GM19043 (cell line): ENCODE results near the gene GNB2.

Experiments
- ATAC-seq: cut with Tn5 transposase; IDR thresholded peaks from one replicate; pipeline ENCODE4 v1.9.1; 2021; ENCODE audit warnings: low read depth; ENCODE audit not compliant: unreplicated experiment

GNB2 gene

DNA sequence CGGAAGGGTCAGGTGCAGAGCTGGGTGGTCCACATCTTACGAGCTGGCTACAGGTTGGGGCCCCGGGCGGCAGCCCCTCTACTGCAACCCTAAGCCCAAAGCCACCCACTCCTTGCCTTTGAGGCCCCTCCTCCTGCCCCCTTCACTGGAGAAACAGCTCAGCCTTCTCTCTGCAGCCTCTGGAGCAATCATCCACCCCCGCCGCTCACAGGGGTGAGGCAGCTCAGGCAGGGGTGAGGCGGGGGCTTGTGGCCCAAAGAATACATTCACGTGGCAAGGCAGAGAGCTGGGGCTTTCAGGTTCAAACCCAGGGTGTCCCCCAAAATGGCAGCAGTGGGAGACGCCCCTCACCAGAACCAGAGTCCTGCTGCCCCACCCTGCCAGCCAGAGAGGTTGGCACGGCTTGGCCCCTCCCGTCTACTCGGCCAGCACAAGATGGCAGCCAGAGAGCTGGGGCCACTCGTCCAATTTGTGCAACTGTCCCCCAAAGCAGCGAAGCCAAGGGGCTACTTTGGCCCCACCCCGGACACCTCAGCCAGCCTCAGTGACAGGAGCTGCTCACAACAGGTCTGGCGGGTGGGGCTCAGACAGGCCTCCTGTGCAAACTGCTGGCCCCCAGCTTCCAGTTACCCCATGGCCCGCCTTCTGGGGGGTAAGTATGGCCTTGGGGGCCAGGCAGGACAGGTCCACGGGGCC, 7.2 kb downstream of the GNB2 start:
- ATAC-seq, result no peak

DNA sequence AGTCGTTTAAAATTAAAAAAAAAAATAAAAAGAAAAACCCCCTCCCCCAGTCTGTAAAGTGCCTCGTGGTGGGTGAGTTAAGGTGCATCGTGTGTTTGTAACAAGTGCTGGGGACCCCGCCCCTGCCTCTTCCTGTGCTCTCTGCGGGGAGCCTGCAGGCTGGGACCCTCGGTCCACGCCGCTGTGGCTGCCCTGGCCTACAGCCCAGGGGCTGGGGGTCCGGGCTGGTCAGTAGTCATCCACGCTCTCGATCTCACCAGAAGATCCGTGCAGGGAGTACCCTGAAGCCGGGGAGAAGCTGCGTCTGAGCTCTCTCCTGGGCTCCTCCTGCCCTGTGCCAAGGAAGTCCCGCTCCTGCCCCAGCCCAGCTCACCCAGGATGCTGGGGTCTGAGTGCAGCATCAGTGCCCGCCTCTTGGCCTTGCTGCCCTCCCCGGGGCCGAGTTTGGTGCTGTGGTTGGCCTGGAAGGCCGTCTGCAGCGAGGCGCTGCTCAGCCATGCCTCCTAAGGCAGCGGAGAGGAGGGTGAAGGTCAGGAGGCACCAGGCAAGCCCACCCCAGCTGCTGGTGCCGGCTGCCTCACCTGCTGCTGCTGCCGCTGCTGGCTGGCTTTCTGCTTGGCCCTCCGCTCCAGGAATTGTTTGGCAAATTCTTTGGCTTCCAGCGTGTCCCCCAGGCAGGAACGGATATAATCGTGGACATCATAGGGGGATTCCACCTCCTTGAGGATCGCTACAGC, 8.1 kb downstream of the GNB2 start:
- no peak for ATAC-seq

DNA sequence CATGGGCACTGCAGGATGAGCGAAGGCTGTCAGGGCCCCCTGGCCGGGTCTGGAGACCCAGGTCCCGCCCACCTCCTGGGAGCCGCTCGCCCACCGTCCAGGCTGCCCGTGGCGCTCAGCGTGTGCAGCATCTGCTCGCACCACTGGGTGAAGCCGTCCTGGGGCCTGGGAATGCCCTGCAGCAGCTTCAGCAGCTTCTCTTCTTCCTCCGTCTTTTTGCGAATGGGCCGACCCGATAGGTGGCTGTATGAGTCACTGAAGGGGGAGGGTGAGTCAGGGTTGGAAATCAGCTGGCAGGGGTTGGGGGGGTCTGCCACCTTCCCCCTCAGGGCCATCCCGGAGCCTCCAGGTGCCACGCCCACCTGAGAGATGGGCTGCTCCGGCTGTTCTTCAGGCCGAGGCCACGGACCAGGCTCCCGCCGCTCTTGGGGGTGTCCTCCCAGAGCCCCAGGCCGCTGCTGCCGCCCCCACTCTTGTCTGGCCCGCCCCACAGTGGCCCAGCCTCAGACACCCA, 8.7 kb downstream of the GNB2 start:
- no peak for ATAC-seq

DNA sequence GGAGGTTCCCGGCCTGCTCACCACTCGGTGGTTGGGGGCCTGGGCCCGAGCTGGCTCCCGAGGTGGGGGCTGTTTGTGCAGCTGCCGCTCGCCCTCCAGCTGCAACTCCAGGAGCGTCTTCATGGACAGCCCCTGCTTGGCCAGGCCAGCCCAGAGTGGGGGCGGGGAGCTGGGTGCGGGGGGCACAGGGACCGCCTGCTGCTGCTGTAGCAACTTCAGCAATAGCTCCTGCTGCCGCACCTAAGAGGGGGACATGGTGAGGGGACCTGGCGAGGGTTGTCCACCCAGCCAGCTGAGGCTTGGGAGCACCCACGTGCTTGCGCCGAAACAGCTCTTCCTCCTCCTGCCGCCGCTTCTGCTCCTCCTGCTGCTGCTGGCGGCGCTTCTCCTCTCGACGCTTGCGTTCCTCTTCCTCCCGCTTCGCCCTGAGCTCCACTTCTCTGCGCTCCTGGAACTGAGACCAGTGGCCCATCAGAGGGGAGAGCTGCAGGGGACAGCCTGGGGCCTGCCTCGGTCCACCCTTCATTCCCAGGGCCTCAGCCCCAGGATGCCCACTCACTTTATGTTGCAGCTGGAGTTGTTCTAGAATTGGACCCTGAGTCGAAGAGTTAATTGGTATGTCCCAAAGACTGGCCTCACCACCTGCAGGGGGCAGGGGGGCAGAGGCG, 9.6 kb downstream of the GNB2 start:
- ATAC-seq, result no peak

DNA sequence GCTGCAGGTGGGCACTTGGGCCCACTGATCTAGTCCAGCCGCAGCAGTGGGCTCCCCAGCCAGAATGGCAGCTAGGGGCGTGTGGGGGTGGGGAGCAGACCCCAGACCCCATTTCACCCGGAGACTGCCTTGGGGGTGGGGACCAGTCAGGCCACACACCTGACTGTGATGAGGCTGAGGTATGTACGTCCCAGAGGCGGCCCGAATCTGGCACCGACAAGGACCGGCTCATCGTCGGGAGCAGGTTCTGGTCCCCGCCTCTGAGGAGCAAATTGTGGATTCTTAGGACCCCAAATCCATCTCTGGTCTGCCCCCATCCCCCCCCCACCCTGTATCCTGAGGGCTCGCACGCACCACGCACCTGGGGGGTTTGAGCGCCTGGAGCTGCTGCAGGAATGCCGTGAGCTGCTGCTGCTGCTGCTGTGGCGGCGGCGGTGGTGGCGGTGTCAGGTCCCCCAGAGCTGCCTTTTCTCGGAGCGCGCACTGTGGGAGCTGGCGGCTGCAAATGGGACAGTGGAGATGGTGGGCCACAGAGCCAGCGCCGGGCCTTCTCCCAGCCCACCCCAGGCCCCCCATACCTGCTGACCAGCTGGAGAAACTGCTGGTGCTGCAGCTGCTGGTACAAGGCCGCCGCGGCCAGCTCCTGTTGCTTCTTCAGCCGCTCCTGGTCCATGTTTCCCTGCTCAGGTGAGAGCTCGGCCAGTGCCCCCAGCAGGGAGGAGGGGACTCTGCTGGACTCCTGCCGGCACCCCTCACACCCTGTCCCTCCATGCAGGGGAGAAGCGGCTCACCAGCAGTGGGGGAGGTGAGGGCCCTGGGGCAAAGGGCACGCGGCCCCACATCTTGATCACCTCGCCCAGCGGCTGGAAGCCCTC, 10.4 kb downstream of the GNB2 start:
- no peak for ATAC-seq

DNA sequence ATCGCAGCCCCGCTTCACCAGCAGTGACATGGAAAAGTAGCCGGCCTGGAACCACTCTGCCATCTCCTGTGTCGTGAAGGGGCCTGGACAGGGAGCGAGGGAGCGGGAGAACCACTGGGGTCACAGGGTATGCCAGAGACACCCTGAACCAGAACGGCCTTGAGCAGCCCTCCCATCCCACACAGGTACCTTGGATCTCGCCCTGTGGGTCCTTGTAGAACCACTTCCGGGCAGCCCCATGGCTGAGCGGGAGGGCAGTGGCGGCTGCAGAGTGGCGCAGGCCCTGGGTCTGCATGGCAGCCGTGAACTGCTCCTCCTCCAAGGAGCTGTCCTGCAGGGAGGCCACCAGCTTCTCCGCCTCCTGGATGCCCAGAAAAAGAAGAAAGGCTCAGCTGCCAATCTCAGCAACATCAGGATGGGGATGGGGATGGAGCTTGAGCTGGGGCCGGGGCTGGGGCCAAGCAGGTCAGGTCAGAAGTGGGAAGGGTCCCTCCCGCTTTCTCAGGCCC, 11.0 kb downstream of the GNB2 start:
- ATAC-seq, result no peak

DNA sequence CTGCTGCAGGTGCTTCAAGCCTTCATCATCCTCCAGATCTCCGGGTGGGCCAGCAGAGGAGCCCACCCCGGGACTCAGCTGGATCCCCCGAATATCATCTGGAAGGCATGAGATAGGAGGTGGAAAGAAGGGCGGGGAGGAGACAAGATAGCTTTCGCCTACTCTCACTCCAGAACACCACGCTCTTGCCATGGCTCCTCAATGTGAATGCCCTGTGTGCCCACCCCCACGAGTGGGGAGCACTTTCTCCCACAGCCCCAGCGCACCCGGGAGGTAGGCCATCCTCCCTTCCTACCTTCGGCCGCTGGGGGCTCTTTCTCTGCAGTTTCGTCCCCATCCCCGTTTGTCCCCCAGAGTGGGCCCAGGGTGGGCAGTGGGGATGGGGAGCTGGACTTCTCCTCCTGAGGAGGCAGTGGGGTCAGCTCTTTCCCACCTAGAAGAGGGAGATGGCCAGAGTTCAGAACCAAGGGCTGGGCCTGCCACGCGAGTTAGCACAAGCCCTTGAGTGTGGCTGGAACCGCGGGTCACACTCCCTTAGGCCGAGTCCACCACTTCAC, 11.6 kb downstream of the GNB2 start:
- ATAC-seq, result no peak

DNA sequence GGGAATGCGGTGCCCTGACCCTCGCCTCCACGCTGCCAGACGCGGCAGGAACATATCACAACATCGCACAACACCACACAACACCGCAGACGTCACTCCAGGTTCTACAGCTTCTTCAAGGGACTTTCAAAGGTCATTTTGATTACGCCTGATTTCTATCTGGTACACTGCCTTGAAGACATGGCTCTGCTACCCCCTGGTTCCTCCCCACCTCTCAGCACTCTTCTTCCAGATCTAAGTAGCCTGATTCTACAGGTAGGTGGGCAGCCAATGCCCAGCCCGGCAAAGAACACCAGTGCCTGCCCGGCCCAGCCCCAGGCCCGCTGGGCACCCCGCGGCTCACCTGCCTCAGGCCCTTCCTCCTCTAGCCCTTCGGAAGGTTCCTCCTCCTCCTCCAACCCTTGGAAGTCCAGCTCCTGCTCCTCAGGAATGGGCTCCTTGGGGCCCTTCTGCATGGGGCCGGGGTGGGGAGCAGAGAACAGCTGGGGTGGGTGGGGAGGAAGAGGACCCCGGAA, 12.1 kb downstream of the GNB2 start:
- no peak for ATAC-seq

DNA sequence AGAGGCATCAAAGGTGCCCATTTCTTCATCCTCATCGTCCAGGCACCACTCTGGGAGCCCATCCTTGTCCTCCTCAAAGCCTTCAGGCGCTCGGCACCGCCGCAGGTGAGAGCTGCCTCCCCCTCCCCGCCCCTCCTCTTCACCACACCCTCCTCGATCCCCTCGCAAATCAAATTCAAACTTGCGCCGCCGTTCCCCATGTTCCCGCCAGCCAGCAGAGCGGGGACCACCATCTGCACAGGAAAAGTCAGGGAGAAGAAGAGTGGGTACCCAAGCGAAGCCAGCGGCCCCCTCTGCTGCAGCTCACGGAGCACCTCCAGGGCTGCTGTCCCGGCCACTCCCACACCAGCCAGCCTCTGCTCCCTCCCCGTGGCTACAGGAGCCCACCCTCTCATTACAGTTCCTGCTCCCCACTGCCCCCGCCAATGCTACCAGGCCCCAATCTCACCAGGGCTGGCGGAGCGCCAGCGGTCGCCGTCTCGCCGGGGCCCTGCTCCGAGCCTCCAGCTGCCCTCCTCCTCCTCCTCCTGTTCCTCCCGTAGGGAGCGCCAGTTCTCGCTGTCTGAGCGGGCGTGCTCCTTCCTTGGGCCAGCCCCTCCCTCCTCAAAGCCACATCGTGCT, 12.8 kb downstream of the GNB2 start:
- ATAC-seq, result no peak

DNA sequence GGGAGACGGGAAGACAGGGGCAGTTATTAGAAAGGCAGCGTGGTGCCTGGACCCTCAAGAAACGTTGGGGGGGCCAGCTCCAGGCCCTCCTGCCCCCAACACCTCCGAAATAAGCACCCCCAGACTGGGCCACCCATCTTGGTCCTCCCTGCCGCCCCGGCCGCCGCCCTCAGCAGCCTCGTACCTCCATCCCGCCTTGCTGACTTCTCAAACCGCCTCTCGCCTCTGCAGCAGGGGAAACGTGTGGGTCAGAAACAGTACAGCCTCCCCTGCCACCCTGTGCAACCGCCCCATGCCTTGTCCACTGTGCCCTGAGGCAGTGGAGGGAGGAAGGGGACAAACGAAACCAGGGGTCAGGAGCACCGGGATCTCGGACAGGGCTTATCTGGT, 13.3 kb downstream of the GNB2 start:
- no peak for ATAC-seq

DNA sequence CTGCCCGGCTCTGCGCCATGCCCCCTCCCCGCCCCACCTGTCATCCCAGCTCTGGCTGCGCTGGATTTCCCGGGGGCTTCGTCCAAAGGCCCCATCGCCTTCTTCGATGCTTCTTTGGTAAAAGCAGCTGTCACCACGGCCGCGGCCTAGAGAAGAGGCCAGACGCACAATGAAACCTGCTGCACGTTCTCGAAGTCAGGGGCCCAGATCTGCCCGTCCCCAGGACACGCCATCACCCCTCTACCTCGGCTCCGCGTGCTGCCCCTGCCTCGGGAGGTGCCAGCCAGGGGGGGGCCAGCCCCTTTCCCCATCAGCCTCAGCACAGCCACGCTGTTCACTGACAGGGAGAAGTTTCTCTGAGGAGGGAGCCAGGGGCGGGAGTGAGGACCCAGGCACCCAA, 13.7 kb downstream of the GNB2 start:
- no peak for ATAC-seq

DNA sequence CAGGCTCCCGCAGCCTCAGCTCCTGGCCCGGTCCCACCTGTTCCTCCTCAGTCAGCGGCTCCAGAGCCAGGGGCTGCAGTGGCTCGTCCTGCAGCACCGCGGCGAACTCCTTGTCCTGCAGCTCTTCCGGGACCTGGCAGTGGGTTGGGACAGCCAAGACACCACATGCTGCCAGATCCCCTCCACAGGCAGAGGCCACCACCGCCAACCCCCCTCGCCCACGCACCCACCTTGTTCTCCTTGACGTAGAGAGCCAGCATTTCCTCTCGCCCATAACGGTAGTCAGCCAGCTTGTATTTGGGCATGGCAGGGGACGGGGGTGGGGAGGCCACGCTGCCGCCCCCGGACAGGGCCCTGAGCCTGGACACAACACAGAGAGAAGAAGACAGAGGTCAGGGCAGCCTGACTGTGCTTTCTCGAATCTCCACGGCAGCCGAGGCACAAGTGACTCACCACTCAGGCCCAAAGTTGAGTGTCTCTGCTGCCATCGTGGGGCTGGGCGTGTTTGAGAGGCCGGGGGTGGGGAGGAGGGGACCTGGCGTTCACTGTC, 14.3 kb downstream of the GNB2 start:
- ATAC-seq, result no peak

DNA sequence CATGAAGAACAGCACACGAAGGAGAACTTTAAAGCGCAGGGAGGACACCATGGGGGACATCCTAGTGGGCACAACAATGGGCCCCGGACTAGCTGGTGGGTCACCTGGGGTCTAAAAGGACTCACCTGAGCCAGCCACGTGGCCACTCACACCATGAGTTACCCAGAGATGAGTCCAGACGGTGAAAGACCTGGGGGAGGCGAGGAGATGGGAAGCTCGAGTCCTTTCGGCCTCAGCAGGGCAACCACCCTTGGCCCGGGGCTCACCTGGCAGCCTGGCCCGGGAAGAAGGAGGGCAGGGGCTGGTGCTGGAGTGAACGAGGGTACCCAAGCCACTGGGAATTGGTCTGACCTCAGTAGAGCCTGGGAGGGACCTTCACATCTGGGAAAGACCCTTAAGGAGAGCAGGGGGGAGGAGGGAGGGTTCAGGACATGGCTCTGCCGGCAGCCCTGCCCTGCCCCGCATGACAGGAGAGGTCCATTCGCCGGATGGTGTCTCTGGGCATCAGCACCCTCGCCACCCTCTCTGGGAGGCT, 14.9 kb downstream of the GNB2 start:
- ATAC-seq, result no peak

DNA sequence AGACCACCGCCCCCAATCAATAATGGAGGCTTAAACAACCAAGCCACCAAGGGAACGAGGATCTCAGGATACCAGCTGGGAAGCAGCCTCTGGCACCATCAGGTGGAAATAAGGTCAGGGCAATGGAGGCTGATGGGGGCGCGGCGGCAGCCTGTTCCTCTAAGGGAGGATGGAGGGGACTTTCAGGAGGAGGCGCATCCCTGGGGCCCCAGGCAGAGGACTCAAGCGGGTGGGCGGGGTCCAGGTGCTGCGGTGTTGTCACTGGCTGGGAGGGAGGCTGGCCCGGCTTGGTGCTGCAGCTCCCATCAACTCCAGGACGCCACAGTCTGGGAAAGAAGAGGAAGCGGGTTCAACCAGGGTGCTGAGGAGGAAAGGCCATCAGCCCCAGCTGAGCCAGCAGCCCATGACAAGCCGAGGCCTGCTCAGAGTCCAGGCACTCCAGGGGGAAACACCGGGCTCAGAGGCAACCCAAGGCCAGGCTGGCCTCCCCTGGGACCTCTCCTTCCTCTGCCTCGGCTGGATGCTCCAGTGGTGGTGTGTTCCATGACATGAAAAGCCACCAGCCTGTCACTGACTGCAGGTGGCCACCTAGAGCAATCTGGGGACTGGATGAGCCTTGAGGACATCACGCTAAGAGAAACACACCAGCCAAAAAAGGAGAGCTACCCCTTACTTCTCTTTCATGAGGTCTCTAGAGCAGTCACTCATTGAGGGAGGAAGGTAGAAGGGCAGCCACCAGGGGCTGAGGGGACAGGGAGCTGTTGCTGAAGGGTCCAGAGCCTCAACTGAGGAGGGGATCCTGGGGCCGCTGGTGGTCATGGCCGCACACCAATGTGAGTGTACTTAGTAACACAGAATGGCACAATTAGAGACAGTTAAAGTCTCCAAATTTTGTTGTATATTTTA, 15.9 kb downstream of the GNB2 start:
- no peak for ATAC-seq

DNA sequence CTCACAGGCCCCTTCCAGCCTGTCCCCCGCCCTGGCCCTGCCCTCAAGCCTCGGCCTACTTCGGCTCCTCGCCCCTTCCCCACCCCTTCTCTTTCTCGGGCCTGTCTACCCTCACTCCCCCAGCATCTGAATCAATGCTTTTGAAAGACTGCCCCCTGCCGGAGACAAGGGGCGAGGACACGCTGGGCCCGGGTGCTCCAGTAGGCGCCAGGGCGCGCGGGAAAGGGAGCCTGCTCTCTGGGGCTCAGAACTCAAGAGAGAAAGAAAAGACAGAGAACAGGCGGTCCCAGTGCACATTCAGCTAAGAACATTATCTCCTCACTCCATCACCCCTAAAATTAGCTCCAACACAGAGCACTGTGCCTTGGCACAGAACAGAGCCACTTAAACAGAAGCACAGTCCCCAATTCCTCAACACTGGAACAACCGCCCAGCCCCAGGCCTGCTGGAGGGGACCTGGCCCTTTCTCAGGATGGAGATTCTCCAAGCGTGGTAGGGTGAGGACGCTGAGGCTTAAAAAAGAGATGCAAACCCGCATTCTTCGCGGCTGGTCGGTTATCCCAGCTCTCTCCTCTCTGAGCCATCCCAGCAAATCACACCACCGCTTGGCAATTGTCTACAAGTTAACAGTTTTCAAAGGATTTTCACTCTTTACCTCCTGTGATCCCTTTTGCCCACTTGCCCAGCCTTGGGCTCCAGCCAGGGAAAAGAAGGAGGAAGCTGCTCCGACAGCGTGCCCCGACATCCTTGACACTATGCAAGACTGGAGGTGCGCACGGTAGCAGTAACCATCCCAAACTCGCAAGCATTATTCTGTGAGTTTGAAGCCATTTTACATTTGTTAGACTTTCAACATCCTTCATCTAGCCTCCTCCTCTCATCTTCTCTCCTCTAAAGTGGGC, 18.4 kb downstream of the GNB2 start:
- no peak for ATAC-seq

DNA sequence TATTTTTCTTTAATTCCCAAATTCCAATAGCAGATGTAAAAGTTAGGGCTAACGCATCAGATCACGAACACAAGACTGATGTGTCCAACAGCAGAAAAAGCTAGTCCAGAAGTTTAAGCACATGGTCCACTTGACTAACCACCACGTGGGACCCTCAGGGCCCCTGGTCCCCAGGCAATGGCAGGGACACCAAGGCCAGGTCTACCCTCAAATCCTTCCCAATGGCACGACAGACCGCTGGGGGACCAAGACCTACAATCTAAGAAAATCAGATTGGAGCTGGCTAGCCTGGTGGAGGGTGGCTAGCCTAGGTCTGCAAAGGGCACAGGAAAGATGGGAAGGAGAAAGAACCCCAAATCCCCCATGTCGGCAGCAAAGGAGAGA, 19.0 kb downstream of the GNB2 start:
- ATAC-seq, result no peak
